ENCODE measurements around the gene PRR5L. TPM values are rescaled to one million over a fixed set of nuclear protein-coding genes. Genes with fewer than 3 reads are reported as not detected.

Gene PRR5L
- total and polyA plus RNA-seq, 3 experiments from 2014 or later: 28.4 to 43.0 (median 32.5) TPM

DNA sequence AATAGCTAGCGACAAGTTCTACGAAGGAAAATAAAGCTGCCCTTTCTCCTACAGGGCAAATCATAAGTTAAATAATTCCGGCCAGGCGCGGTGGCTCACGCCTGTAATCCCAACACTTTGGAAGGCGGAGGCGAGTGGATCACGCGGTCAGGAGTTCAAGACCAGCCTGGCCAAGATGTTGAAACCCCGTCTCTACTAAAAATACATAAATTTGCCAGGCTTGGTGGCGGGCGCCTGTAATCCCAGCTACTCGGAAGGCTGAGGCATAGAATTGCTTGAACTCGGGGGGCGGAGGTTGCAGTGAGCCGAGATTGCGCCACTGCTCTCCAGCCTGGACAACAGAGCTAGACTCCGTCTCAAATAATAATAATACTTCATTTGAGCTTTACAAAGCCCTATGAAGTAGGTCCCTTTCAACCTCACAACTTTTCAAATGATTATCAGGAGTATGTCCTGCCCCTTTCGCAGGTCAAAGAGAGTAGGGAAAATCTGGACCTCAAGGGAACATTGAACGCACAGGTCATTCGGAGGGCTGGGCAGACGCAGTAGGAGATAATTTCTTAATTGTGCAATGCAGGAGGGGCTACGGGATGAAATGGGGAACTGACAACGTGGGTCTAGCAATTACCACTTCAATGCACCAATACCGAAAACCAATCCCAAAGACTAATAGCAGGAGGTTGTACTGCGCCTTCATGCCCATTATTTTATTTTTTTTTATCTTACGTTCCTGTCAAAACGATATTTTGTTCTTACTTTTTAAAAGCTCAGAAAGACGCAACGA, 7.5 kb upstream of the PRR5L start:
- POLR2A ChIA-PET: interaction anchor here (0.7 kb wide), 1 partner anchor 87 kb away, joined by 4 read pairs; no protein-coding TSS in a partner anchor
- peak overlapping the region; percentile 40 for H3K27ac ChIP-seq (ENCODE audit: low read depth, low read length)
- H3K27ac Mint-ChIP-seq: peak overlapping the region; percentile 44 to 97 (median 93)

DNA sequence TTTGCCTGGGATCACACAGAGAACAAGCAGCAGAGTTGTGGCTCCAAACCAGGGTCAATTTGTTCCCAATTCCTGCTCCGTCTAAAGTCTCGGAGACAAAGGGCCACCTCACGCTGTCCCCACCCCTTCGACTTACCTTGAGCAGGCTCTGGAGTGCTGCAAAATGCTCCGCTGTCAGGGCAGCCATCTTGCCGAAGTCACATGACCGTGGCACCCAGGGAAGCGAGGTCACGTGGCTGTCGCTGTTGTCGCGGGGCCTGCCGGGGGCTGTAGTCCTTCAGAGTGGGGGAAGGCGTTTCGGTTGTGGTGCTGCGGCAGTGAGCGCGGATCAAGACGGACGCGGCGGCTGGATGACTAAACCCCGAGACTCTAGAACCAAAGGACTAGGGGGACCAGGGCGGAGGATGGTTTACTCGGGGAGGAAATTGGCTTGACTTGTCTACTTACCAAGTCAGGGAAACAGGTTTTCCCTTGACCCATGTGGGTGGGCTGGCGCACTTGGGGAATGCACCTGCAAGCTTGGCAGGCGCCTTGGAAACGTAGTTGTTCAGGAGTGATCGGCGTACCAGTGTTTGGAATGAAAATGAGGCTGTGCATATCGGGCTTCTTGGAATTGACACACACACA, 6.7 kb upstream of the PRR5L start, which contains the start of gene COMMD9:
COMMD9 (minus strand) TSS at position 199 of the 627 bp plus-strand sequence; CDS start at position 187, 12 bp downstream.
- H3K27ac Mint-ChIP-seq: peak within 1 kb of the TSS; percentile 44 to 97 (median 93)
- no peaks in the 10 kb centered on the region for H3K27me3 ChIP-seq (ENCODE audit: insufficient read depth, low read length, poor library complexity, severe bottlenecking)
- H3K27me3 Mint-ChIP-seq: peaks cover 0 to 2% of the 10 kb centered on the region in 2 donors
- DNase-seq: peak; percentile 87 to 95 (median 91)
- ChIA-PET POLR2A (no interaction called here), CTCF (interaction anchor here (1.0 to 3.1 kb wide), 7 partner anchors 15 to 221 kb away, joined by 3 to 14 read pairs (median 4); partner anchors contain the start of gene TRAF6)
- peaks cover 12% of the 10 kb centered on the region for H3K4me1 ChIP-seq (ENCODE audit: insufficient read depth, low read length)
- peak within 1 kb of the TSS; percentile 85 to 97 (median 95) for H3K4me3 Mint-ChIP-seq
- H3K9me3 Mint-ChIP-seq: no peaks in the 10 kb centered on the region
- peaks cover 0 to 6% (median 0%) of the 10 kb centered on the region in 3 donors for H3K36me3 Mint-ChIP-seq
- no peaks in the 10 kb centered on the region for H3K9me3 ChIP-seq (ENCODE audit: low read length)
- H3K4me1 Mint-ChIP-seq: peaks cover 36 to 49% (median 47%) of the 10 kb centered on the region in 3 donors
- H3K36me3 ChIP-seq (ENCODE audit: insufficient read depth, low read length): no peaks in the 10 kb centered on the region
- peak within 1 kb of the TSS; percentile 94 for H3K4me3 ChIP-seq (ENCODE audit: low read length)
- peak within 1 kb of the TSS; percentile 40 for H3K27ac ChIP-seq (ENCODE audit: low read depth, low read length)

More for the DNA sequence above, 7.5 kb upstream of the PRR5L start:
- CTCF ChIA-PET: interaction anchor here (1.0 to 3.1 kb wide), 5 partner anchors 14 to 222 kb away, joined by 3 to 14 read pairs (median 4); partner anchors contain the start of gene TRAF6
- Histone ChIP-seq H3K36me3 (ENCODE audit: insufficient read depth, low read length) (no peaks in the 10 kb centered on the region), H3K9me3 (ENCODE audit: low read length) (no peaks in the 10 kb centered on the region), H3K4me1 (ENCODE audit: insufficient read depth, low read length) (peaks cover 12% of the 10 kb centered on the region), H3K27me3 (ENCODE audit: insufficient read depth, low read length, poor library complexity, severe bottlenecking) (no peaks in the 10 kb centered on the region), H3K4me3 (ENCODE audit: low read length) (peak overlapping the region; percentile 94)
- Mint-ChIP-seq H3K4me3 (peak overlapping the region; percentile 85 to 97 (median 95)), H3K27me3 (peaks cover 0 to under 1% of the 10 kb centered on the region in 2 donors), H3K4me1 (peaks cover 40 to 56% (median 52%) of the 10 kb centered on the region in 3 donors), H3K36me3 (peaks cover 0 to 6% (median 4%) of the 10 kb centered on the region in 3 donors), H3K9me3 (no peaks in the 10 kb centered on the region)
- no peak for DNase-seq

DNA sequence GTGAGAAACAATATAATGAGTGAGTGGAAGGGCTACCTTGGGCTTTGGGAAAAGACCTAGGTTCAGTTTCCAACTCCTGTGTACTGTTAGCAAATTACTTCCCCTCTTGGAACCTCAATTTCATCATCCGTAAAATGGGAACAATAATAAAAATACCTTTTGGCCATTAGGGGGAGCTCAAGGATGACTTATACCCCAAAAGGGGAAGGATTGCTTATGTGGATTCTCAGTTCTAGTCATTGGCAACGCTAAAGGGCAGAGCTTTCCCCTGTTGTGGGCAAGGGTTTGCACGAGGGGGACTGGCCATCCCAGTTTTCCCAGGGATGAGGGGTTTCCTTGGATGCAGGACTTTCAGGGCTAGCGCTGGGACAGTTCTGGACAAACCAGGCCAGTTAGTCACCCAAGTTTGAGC, 3.8 kb upstream of the PRR5L start:
- H3K36me3 ChIP-seq (ENCODE audit: insufficient read depth, low read length): no peaks in the 10 kb centered on the region
- Mint-ChIP-seq H3K27ac (peak overlapping the region in 1 of 8 donors; percentile 4), H3K4me3 (no peak overlapping the region), H3K9me3 (no peaks in the 10 kb centered on the region), H3K27me3 (peaks cover 0 to 2% of the 10 kb centered on the region in 2 donors), H3K36me3 (peaks cover 0 to 4% (median 0%) of the 10 kb centered on the region in 3 donors), H3K4me1 (peaks cover 19 to 33% (median 26%) of the 10 kb centered on the region in 3 donors)
- POLR2A ChIA-PET: interaction anchor here (0.6 kb wide), 1 partner anchor 81 kb away, joined by 6 read pairs; no protein-coding TSS in a partner anchor
- H3K4me3 ChIP-seq (ENCODE audit: low read length): no peak overlapping the region
- no peaks in the 10 kb centered on the region for H3K27me3 ChIP-seq (ENCODE audit: insufficient read depth, low read length, poor library complexity, severe bottlenecking)
- H3K9me3 ChIP-seq (ENCODE audit: low read length): no peaks in the 10 kb centered on the region
- H3K27ac ChIP-seq (ENCODE audit: low read depth, low read length): no peak overlapping the region
- H3K4me1 ChIP-seq (ENCODE audit: insufficient read depth, low read length): peaks cover 12% of the 10 kb centered on the region
- CTCF ChIA-PET: interaction anchor here (0.7 to 3.6 kb wide), 13 partner anchors 25 to 218 kb away, joined by 3 to 31 read pairs (median 4); partner anchors contain the start of gene TRAF6
- DNase-seq: peak in 1 of 5 donors; percentile 41

DNA sequence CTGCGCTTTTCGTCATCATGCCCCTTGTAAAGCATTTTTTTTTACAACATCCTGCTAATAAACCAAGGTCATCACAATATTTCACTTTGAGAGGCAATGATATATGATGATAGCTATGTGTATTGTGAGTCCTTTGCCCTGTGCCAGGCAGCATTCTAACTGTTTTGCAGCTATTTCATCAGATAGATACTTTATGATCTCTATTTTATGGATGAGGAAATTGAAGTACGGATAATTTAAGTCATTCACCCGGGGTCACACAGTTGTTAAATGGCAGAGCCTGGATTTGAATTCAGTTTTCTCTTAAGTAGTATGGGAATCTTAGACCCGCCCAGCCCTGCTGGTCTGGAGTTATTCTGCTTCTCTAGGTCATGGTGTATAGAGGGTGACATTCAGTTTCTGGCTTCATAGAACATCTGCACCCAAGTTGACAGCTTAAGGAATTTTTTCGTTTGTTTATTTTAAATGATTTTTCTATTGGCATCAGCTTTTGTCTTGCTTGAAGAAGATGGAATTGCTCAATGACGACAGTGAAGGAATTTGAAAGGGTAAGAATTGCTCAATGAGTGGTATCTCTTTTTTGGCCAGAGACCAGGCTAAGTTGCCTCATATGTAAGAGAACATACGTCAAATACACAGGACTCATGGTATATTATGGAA, 926 bp downstream of the PRR5L start:
- DNase-seq: no peak
- Mint-ChIP-seq H3K36me3 (peaks cover 0 to 4% (median 0%) of the 10 kb centered on the region in 3 donors), H3K4me1 (peaks cover 0 to 6% (median 0%) of the 10 kb centered on the region in 3 donors), H3K27ac (peak overlapping the region in 1 of 8 donors; percentile 2), H3K4me3 (no peak overlapping the region), H3K27me3 (peaks cover 5 to 9% of the 10 kb centered on the region in 2 donors), H3K9me3 (peaks cover 0 to 2% (median 0%) of the 10 kb centered on the region in 5 donors)
- POLR2A ChIA-PET: no interaction called here
- CTCF ChIA-PET: no interaction called here
- Histone ChIP-seq H3K27ac (ENCODE audit: low read depth, low read length) (no peak overlapping the region), H3K9me3 (ENCODE audit: low read length) (no peaks in the 10 kb centered on the region), H3K36me3 (ENCODE audit: insufficient read depth, low read length) (no peaks in the 10 kb centered on the region), H3K4me1 (ENCODE audit: insufficient read depth, low read length) (no peaks in the 10 kb centered on the region), H3K4me3 (ENCODE audit: low read length) (no peak overlapping the region), H3K27me3 (ENCODE audit: insufficient read depth, low read length, poor library complexity, severe bottlenecking) (no peaks in the 10 kb centered on the region)

DNA sequence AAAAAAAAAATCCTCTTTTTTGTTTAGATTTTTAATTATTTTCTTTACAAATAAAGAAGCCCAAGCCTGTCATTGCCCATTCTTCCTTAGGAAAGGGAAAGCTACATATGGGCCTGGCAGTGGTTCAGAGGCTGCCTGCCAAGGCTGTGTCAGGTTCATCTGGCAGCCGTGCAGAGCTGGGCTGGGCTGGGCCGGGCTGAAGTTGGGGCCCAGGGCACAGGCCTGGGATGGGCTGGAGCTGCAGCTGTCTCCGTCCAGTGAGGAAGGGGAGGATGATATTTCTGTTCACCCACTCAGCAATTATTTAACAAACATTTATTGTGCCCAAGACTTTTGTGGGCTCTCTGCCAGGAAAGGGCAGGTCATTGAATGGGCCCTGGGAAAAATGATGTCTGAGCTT, 4.6 kb downstream of the PRR5L start:
- Mint-ChIP-seq H3K27ac (no peak overlapping the region), H3K4me3 (no peak overlapping the region), H3K36me3 (peaks cover 0 to 4% (median 0%) of the 10 kb centered on the region in 3 donors), H3K27me3 (peaks cover 5 to 9% of the 10 kb centered on the region in 2 donors), H3K4me1 (no peaks in the 10 kb centered on the region), H3K9me3 (peaks cover 0 to 2% (median 0%) of the 10 kb centered on the region in 5 donors)
- Histone ChIP-seq H3K9me3 (ENCODE audit: low read length) (no peaks in the 10 kb centered on the region), H3K27ac (ENCODE audit: low read depth, low read length) (no peak overlapping the region), H3K36me3 (ENCODE audit: insufficient read depth, low read length) (no peaks in the 10 kb centered on the region), H3K27me3 (ENCODE audit: insufficient read depth, low read length, poor library complexity, severe bottlenecking) (no peaks in the 10 kb centered on the region), H3K4me3 (ENCODE audit: low read length) (no peak overlapping the region), H3K4me1 (ENCODE audit: insufficient read depth, low read length) (no peaks in the 10 kb centered on the region)
- POLR2A ChIA-PET: no interaction called here
- CTCF ChIA-PET: interaction anchor here (1.0 to 2.3 kb wide), 2 partner anchors 53 to 192 kb away, joined by 3 to 10 read pairs; no protein-coding TSS in a partner anchor
- no peak for DNase-seq

DNA sequence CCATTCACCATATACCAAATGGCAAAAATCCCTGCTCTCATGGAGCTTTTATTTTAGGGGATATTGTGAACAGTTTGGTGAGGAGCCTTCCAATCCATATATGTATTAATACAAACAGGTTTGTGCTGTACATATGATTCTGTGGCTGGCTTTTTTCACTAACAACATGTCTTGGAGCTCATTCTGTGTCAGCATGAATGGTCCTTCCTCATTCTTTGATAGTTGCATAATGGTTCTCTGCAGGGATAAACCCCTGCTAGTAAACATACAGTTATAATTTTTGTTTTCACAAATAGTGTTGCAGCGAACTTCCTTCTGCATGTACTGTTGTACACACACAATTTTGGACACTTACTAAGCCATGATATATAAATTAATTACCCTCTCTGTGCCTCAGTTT, 8.3 kb downstream of the PRR5L start:
- ChIA-PET CTCF (interaction anchor here (0.8 kb wide), 1 partner anchor 189 kb away, joined by 3 read pairs; no protein-coding TSS in a partner anchor), POLR2A (no interaction called here)
- Histone ChIP-seq H3K9me3 (ENCODE audit: low read length) (no peaks in the 10 kb centered on the region), H3K4me1 (ENCODE audit: insufficient read depth, low read length) (no peaks in the 10 kb centered on the region), H3K4me3 (ENCODE audit: low read length) (no peak overlapping the region), H3K27me3 (ENCODE audit: insufficient read depth, low read length, poor library complexity, severe bottlenecking) (no peaks in the 10 kb centered on the region), H3K36me3 (ENCODE audit: insufficient read depth, low read length) (no peaks in the 10 kb centered on the region), H3K27ac (ENCODE audit: low read depth, low read length) (no peak overlapping the region)
- H3K36me3 Mint-ChIP-seq: peaks cover 0 to 4% (median 0%) of the 10 kb centered on the region in 3 donors
- no peak overlapping the region for H3K27ac Mint-ChIP-seq
- H3K27me3 Mint-ChIP-seq: peaks cover 11 to 17% of the 10 kb centered on the region in 2 donors
- H3K9me3 Mint-ChIP-seq: peaks cover 0 to 4% (median 0%) of the 10 kb centered on the region in 5 donors
- DNase-seq: no peak
- H3K4me3 Mint-ChIP-seq: no peak overlapping the region
- H3K4me1 Mint-ChIP-seq: peaks cover 5 to 15% (median 12%) of the 10 kb centered on the region in 3 donors

DNA sequence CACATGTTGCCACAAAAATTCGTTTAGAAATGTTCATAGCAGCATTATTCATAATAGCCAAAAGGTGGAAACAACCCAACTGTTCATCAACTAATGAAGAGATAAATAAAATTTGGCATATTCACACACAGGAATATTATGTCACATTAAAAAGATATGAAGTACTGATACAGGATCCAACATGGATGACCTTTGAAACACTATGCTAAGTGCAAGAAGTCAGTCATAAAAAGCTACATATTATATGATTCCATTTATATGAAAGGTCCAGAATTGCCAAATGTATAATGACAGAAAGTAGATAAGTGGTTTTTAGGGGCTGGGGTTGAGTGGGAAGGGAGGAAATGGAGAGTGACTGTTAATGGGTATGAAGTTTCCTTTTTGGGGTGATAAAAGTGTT, 9.0 kb downstream of the PRR5L start:
- peaks cover 0 to 4% (median 0%) of the 10 kb centered on the region in 3 donors for H3K36me3 Mint-ChIP-seq
- Histone ChIP-seq H3K27me3 (ENCODE audit: insufficient read depth, low read length, poor library complexity, severe bottlenecking) (no peaks in the 10 kb centered on the region), H3K9me3 (ENCODE audit: low read length) (no peaks in the 10 kb centered on the region), H3K4me3 (ENCODE audit: low read length) (no peak overlapping the region), H3K27ac (ENCODE audit: low read depth, low read length) (no peak overlapping the region), H3K36me3 (ENCODE audit: insufficient read depth, low read length) (no peaks in the 10 kb centered on the region), H3K4me1 (ENCODE audit: insufficient read depth, low read length) (no peaks in the 10 kb centered on the region)
- POLR2A ChIA-PET: no interaction called here
- H3K4me1 Mint-ChIP-seq: peaks cover 5 to 15% (median 12%) of the 10 kb centered on the region in 3 donors
- no peak overlapping the region for H3K4me3 Mint-ChIP-seq
- peaks cover 8 to 18% of the 10 kb centered on the region in 2 donors for H3K27me3 Mint-ChIP-seq
- CTCF ChIA-PET: no interaction called here
- DNase-seq: no peak
- peaks cover 0 to 4% (median 0%) of the 10 kb centered on the region in 5 donors for H3K9me3 Mint-ChIP-seq
- H3K27ac Mint-ChIP-seq: no peak overlapping the region

Data from CD8-positive, alpha-beta memory T cell (primary cell).